Measurements from ENCODE around the gene MUC13.

DNA sequence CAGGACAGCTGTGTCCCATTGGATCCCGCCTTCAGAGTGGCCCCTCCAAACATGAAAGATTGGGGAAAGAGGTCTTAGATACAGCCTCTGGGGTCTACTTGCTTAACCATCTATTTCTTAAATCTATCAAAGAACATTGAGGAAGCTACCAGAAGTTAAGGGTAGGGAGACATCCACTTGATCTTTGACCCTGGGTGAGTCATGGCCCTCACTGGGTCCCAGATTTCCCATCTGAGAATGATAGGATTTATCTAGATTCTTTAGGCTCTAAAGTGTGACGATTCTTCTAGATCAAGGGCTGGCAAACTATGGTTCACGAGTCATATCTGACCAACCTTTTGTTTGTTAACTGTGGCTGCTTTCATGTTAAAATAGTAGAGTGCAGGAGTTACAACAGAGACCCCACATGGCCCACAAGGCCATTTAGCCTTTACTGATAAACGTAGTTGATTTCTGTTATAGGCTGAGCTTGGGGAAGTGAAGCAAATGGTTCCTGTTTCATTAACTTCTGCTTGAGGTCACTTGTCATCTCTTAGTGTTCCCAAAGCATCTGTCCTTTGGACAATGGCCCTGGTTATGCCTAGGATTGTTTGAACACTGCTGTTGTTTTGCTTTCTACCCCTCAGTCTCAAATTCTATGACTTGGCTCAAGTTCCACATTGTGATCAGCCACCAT, 8.0 kb downstream of the MUC13 start:
- TF ChIP-seq, protein P1, sequence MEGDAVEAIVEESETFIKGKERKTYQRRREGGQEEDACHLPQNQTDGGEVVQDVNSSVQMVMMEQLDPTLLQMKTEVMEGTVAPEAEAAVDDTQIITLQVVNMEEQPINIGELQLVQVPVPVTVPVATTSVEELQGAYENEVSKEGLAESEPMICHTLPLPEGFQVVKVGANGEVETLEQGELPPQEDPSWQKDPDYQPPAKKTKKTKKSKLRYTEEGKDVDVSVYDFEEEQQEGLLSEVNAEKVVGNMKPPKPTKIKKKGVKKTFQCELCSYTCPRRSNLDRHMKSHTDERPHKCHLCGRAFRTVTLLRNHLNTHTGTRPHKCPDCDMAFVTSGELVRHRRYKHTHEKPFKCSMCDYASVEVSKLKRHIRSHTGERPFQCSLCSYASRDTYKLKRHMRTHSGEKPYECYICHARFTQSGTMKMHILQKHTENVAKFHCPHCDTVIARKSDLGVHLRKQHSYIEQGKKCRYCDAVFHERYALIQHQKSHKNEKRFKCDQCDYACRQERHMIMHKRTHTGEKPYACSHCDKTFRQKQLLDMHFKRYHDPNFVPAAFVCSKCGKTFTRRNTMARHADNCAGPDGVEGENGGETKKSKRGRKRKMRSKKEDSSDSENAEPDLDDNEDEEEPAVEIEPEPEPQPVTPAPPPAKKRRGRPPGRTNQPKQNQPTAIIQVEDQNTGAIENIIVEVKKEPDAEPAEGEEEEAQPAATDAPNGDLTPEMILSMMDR (IDR thresholded peaks at IDR 0.05), result no peak
- TF ChIP-seq, protein P2, sequence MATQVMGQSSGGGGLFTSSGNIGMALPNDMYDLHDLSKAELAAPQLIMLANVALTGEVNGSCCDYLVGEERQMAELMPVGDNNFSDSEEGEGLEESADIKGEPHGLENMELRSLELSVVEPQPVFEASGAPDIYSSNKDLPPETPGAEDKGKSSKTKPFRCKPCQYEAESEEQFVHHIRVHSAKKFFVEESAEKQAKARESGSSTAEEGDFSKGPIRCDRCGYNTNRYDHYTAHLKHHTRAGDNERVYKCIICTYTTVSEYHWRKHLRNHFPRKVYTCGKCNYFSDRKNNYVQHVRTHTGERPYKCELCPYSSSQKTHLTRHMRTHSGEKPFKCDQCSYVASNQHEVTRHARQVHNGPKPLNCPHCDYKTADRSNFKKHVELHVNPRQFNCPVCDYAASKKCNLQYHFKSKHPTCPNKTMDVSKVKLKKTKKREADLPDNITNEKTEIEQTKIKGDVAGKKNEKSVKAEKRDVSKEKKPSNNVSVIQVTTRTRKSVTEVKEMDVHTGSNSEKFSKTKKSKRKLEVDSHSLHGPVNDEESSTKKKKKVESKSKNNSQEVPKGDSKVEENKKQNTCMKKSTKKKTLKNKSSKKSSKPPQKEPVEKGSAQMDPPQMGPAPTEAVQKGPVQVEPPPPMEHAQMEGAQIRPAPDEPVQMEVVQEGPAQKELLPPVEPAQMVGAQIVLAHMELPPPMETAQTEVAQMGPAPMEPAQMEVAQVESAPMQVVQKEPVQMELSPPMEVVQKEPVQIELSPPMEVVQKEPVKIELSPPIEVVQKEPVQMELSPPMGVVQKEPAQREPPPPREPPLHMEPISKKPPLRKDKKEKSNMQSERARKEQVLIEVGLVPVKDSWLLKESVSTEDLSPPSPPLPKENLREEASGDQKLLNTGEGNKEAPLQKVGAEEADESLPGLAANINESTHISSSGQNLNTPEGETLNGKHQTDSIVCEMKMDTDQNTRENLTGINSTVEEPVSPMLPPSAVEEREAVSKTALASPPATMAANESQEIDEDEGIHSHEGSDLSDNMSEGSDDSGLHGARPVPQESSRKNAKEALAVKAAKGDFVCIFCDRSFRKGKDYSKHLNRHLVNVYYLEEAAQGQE (IDR thresholded peaks at IDR 0.05; ENCODE audit: insufficient read depth in 1 of 2, low read depth in 2 of 2, low read length in 1 of 2), result no peak
- TF ChIP-seq SIN3A (IDR thresholded peaks at IDR 0.05; ENCODE audit: borderline replicate concordance, insufficient read depth, low read depth, low read length), result no peak

Data from Panc1 (cell line).